CD4-positive, alpha-beta T cell treated with Interferon gamma for 1 hour (primary cell): ENCODE data around the gene CAMTA1.
"Not testable (repeated sequence)": the region's sequence is repeated elsewhere in the genome, so short reads cannot be mapped to it uniquely, and the experiment has no call there.

Source experiments
- DNase-seq: peaks from one replicate; pipeline ENCODE4 v3.0.0-alpha.2; 2020

CAMTA1 gene

DNA sequence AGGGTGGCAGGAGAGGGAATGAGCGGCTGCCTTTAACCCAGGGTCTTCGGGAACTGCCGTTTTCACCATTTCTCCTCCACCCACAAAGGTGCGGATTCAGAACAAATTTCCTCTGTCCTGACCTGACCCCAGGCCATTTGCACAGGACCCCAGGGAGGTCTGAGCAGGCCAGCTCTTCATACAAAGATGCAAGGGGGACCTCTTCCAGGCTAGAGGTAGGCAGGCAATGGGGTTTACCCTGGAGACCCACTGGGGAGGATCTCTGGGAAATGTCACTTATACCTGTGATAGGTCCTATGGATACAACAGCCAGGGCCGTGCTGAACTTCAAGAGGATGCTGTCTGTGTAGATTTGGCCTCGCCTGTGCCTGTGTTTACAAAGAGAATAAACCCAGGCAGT, 896.1 kb downstream of the CAMTA1 start:
- no peak for DNase-seq

DNA sequence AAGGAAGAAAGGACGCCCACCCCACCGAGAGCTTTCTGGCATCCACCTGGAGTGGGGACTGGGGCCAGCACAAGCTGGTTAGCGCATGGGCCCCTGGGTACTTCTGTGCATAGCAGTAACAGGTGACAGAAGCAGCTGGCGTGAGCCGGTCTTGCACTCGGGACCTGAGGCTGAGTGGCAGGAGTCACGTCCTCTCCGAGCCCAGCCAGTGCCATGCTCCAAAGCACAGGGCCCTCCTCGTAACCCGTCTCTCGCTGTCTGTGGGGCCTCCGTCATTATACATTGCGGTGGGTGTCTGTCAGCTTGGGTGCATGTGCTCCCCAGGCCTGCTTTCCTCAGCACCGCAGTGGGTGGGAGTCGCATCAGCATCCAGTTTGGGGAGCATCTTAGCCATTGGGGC, 898.3 kb downstream of the CAMTA1 start:
- DNase-seq, result no peak

DNA sequence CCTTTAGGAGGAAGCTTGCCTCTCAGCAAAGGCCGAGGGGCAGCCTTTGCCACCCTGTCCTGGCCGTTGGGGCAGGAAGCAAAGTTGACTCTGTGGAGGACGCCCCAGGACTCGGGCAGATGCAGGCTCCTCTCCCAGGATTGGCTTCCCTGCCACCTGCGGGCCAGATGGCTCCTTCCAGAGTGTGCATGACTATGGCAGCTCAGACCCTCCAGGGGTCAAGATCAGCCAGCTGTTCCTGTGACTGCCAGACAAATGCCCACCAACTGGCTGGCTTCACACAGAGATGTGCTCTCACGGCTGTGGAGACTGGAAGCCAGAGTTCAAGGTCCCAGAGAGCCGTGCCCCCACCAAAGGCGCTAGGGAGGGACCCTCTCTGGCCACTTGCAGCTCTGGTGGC, 898.9 kb downstream of the CAMTA1 start:
- DNase-seq, result no peak

DNA sequence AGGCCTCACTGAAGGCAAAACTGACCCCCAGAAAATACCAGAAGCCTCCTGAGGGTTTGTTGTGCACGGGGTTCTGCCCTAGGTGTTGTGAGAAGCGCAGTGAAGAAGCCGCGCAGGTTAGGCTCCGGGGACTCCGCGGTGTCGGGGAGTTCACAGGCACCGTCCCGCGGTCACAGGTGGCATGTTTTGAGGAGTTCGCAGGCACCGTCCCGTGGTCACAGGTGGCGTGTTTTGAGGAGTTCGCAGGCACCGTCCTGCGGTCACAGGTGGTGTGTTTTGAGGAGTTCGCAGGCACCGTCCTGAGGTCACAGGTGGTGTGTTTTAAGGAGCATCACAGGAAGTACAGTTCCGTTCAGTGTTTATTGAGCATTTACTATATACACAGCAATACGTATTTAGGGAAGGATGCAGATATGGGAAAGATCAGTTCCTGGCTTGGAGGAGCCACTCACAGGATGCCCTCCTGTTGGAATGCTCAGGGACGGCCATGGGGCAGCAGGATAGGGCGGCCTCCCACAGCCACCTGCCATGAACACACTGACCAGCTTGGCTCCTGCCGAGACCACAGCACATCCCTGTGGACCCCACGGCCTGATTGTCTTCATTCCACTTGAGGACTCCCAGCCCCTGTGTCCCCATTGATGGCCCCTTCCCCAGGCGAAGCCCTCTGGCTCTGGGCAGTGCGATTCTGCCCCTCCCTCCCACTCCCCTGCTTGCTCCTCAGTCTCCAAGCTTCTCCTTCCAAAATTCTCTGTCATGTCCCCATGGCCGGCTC, 899.8 kb downstream of the CAMTA1 start:
- no peak for DNase-seq

DNA sequence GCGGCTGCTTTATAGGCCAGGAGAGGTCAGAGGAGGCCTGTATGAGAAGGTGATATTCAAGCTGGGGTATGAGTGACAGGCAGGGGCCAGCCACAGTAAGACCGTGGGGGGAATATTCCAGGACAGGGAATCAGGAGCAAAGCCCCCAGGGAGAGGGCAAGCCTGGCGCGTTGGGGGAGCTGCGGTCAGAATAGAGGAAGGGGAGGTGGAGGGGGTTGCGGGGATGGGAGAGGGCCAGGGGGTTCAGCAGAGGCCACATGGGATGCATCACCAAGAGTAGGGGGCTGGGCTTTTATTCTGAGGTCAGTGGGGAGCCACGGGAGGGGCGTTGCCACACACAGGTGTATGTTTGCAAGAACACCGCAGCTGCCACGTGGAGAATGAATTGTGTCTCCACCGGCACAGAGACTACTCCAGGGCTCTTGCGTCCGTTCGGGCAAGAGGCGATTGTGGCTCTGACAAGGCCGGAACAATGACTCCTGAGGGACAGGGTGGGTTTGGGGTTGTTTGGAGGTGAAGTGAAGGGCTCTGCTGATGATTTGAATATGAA, 901.1 kb downstream of the CAMTA1 start:
- no peak for DNase-seq

DNA sequence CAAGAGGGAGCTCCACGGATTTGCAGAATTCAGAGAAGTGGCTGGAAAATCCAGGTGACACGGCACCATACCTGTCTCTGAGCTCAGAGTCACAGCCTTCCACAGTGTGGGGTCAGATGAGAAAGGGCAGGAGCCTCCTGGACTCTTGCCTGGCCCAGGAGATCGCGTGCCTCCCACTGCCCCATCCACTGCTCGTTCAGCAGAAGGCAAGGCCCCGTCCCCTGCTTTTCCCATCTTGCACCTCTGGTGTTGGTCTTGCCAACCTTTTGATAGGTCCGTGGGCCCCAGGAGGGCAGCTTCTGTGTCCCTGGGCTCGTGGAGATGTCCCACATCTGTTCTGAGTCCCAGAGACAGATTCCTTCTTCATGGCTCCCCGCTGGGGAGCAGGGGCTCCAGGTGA, 902.2 kb downstream of the CAMTA1 start:
- no peak for DNase-seq

DNA sequence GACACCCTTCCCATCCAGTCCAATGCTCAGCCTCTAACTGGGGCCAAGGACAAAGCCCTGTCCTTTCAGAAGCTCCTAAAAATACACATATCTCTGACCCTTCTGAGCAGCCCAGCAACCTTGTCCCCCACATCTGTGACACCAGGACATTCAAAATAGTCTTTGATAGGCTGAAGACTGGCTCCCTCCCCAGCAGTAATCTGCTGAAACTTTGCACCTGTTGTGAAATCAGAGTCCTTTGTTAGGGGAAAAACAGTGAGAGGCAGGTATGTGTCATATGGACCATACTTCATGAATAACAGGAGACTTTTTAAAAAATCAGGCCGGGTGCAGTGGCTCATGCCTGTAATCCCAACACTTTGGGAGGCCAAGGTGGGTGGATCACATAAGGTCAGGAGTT, 903.4 kb downstream of the CAMTA1 start:
- DNase-seq, result no peak

DNA sequence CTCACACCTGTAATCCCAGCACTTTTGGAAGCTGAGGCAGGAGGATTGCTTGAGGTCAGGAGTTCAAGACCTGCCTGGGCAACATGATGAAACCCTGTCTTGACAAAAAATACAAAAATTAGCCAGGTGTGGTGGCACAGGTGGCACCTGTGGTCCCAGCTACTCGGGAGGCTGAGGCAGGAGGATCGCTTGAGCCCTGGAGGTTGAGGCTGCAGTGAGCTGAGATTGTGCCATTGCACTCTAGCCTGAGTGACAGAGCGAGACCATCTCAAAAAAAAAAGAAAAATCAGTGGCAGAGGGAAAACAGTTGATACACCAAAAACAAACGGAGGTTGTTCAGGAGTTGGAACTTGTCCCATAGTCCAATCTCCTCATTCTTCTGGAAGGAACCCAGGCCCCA, 904.1 kb downstream of the CAMTA1 start:
- DNase-seq, result not testable (repeated sequence)

DNA sequence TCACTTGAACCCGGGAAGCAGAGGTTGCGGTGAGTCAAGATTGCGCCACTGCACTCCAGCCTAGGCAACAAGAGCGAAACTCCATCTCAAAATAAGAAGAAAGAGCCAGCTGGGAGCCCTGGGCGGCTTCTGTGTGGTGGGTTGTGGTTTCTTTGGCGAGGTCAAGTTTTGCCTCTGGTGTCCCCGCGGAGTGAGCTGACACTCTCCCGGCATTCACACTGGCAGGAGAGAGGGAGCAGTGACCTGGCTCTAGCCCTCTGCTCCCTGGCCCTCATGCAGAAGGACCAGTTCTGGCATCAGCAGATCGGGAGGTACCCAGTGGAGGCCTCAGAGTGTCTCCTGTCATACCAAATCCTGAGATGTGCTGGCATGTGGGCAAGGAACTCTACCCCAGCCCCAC, 904.8 kb downstream of the CAMTA1 start:
- DNase-seq, result no peak

DNA sequence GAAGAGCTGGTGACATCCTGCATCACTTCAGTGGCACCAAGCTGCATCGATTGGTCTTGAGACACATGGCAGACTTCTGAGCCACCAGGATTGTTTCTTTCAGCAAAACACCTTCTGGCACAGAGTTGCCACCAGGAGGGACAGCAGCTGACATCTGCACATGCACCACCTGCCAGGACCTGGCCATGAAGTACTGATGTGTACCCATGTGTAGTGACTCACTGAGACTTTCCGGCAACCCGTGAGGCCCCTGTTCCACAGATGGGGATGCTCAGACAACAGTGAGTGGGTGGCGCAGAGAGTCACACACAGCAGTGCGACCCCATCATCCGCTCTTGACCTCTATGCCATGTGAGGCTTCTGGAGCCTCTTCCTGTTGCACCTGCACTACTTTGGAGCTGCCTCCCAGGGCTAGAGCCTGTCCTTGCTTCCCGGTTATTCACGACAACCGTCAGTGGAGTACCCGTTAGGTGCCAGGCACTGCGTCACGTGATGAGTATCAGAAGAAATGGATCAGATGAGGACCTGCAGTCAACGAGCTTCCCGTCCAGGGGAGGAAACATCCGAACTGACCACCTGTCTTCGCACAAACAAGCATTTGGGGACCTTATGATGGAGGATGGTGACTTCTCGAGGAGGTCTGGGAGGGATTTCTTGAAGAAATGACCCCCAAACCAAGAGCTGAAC, 905.4 kb downstream of the CAMTA1 start:
- no peak for DNase-seq

DNA sequence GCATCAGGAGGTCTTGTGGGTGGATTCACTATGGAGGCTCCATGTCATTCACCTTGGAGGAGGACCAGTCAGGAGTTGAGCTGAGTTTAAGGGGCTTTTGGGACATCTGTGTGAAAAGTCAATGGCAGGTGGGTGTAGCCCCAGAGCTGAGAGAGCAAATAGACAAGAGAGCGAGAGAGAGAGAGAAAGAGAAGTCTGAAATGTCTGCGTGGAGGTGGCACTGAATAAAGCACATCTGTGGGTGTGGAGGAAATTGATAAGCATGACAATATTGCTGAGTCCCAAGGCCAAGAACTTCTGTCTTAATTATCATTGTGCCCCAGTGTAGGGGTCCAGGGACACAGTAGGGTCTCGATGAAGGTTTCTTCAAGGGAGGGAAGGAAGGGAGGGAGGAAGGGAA, 906.3 kb downstream of the CAMTA1 start:
- DNase-seq, result no peak

DNA sequence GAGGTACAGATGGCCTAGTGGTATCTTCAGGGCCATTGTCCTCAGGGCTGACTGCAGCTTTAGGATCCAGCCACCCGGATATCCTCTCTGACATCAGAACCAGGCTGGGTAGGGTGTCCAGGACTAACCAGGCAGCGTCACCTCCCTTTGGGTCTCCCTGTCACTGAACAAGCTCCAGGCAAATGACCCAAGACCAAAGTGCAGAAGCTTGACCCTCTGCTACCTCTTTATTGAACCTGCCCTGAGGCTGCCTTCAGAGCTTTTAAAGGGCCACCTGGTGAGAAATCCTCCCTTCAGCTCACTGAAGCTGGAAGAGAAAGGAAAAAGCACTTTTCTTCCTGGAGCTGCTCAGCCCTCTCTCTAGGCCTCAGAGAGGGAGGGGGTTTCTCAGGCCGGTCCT, 906.8 kb downstream of the CAMTA1 start:
- DNase-seq, result no peak

DNA sequence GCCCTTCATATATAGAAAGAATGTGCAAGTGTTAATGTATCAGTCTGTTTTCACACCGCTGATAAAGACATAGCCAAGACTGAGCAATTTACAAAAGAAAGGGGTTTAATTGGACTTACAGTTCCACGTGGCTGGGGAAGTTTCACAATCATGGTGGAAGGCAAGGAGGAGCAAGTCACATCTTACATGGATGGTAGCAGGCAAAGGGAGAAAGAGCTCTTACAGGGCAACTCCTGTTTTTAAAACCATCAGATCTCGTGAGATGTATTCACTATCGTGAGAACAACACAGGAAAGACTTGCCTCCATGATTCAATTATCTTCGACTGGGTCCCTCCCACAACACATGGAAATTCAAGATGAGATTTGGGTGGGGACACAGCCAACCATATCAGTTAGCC, 907.8 kb downstream of the CAMTA1 start:
- not testable (repeated sequence) for DNase-seq

DNA sequence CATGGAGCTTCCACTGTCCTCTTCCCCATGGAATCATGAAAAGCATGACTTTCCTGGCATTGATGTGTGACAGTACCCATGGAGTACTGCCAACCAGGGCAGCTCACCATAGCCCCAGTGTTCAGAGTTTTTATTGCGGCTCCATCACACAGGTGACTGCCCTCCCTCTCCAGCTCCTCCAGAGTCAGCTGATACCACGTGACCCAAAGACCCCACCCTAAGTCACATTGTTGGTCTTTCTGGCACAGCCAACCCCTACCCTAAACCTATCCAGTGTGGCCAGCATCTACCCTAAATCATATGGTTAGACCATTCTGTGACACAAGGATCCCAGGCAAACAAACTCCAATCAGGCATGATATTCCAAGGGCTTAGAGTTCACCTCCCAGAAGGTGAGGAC, 908.4 kb downstream of the CAMTA1 start:
- DNase-seq, result no peak

DNA sequence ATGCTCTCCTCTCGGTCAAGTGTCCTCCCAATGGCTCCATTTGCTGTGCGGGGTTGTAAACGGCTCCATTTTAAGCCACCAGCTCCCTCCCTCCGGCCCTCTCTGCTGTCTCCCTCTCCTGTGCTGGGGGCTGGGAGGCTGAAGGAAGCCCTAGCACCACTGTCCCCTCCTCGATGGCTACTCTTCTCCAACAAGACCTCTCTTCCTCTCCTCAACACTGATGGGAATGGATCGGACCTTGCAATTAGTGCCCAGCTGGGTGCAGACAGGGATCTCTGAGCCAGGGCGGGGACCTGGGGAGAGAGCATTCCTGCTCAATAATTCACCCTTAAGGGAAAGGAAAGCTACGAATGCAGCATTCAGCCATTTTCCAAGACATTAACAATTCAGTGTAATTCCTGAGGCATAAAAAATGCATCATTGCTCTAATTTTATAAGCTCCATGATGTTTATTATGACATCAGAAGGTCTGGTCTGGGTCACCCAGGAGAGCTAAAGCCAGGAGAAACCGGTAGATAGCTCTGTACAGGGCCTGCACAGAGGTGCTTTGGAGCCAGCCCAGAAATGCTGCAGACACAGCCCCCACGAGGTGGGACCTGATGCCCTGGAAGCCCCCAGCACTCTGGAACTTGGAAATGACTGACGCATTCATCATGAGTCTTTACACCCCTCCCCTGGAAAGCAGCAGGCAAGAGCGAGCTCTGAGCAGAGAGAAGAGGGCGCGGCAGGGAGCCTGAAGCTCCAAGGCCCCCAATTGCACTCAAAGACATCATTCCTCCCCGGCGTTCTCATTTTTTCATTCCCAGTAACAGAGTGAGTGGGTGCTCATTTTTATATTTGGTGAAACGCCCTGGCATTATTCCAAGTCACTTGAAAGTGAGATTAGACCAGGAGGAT, 909.6 kb downstream of the CAMTA1 start:
- no peak for DNase-seq

DNA sequence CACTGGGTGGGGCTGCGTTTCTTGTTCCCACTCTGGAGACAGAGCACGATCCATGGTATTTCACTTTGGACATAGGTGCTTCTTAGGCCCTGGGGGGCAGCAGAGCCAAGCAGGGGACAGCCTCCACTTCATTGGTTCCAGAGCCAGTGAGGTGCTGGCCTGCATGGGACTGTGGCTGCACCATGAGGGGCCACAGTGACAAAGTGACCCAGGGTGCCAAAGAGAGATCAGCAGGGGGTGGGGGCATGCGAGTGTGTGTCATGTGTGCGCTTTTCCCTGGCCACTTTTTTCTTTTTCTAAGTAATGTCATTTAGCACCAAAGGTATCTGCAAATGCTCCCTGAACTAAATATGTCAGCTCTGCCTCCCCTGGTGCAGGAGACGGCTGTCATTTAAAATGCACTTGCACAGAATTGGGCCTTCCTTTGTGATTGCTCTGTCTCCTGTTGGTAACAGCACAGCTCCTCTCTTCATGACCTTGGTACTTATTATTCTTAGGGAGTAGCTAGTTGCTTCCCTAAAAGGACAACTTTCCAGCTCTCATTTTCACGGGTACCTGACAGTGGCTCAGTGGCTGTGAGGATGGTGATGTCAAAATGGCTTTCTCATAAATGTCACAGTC, 910.4 kb downstream of the CAMTA1 start:
- no peak for DNase-seq

DNA sequence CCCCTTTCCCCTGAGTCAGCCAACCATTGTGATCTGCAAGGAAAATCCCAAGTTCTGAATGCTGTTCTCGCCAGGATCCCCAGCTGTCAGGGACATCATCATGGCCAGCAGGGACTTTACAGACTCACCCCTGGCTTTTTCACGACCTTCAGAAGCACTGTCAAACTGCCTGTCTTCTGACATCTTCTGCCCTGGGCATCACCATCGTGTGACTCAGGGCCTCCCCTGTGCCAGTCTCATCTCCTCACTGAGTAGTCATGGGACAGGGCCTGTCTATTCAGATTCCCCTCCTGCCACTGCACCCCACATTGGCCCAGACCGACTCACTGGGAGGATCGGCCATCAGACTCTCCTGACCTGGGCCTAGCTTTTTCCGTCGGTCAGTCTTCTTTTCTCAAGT, 913.4 kb downstream of the CAMTA1 start:
- DNase-seq, result no peak

DNA sequence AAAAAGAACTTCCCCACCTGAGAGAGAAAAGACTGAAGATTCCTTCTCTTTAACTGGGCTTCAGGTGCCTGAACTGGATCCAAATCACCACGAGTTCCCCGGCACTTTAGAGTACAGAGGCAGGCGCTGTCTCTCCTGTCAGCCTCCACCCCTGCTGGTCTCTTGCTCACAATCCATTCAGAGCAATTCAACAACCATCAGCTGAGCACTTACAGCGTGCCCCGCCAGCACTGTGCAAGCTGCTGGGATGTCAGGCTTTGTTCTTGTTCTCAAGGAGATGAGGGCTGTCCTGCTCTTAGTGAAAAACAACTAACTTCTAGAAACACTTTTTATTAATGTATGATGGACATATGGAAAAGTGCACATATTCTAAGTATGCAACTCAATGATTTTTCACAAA, 917.1 kb downstream of the CAMTA1 start:
- DNase-seq, result no peak

DNA sequence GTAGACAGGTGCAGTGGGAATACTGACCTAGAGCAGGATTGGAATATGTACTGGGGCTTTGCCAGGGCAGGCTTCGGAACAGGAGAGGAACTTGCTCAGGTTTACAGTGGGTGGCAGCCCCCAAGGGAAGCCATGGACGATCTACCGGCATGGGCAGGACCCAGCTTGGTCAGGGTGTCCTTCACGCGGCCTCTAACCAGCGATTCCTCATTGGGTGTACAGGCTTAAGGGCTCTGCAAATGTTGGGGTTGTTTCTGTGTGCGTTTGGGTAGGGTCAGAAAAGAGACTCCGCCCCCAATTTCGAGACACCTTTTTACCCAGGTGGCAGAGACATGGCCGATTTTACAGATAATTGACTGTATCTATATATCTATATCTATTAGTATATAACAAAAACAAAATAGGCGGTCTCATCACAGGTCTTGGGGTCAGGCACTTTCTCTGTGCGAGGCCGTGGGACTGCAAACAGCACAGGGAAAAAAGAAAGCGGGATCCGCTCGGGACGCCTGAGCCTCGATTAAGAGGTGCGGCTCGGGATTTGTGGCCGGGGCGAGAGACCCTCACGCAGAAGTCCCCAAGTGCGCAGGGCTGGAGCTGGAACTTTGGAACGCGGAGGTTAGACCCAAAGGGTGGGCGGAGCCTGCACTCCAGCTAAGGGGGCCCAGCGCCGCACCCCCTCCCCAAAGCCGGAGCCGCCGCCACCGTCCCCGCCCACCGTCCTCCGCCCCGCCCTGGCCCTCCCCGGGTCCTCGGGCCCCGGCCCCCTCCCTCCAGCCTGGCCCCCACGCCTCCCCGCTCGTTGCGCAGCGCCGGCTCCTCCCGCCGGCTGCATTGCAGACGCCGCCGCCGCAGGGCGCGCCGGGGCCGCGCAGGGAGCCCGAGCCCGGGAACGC, 918.3 kb downstream of the CAMTA1 start:
- peak; percentile 46 for DNase-seq

DNA sequence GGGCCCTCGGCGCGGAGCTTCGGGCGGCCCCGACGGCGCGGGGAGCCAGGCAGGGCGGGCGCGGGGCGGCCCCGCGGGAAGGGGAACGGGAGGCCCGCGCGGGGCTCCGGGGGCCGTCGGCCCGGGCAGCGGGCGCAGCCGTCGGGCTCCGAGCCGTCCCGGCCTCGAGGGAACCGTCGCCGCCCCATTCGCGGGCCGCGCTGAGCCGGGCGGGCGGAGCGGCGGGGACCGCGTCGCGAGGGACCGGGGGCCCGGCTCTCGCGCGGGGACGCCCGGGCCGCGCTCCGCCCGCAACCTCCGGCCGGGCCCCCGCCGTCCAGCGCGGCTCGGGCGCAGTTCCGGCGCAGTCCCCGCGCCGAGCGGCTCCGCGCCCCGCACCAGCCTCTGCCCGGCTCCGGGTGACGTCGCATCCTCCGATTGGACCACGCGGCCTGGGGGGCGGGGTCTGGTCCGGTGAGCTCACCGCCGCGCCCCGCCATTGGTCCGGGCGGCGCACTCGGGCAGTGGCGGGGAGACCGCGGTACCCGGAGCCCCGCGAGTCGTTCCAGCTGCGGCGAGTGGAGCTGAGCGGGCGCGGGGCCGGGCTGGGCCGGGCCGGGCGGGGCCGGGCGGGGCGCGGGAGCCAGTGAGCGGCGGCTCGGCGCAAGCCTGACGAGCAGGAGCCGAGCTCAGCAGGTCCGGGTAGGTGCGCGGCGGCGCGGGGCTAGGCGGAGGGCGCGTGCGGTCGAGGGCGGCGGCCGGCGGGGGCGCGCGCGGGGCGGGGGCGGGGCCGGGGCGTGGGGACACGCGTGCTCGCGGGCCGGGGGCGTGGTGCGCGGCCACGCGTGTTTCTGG, 919.2 kb downstream of the CAMTA1 start:
- peak; percentile 93 for DNase-seq
